Measurements from ENCODE around the gene NDUFB5. TPM values are rescaled to one million over a fixed set of nuclear protein-coding genes. Genes with fewer than 3 reads are reported as not detected.

The NDUFB5 gene
- total and polyA plus RNA-seq, 5 experiments from 2014 or later, result 55.6 to 94.5 (median 63.7) TPM

DNA sequence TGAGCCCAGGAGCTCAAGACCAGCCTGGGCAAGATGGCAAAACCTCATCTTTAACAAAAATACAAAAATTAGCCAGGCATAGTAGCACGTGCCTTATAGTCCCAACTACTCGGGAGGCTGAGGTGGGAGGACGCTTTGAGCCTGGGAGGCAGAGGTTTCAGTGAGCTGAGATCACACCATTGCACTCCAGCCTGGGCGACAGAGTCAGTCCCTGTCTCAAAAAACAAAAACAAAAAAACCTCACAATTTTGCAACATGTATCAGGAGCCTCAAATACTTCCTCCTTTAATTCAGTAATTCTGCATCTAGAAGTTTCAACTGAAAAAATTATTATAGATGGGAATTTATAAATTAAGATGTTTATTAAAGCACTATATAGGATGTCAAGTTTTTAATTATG lies 1.3 kb upstream of the NDUFB5 start:
- POLR2A ChIA-PET, result no interaction called here
- H3K4me3 Mint-ChIP-seq, result peak overlapping the region; percentile 95 to 100 (median 98)
- no peaks in the 10 kb centered on the region for H3K9me3 Mint-ChIP-seq
- H3K27ac Mint-ChIP-seq, result peak overlapping the region in 9 of 10 donors; percentile 61 to 100 (median 99)
- peaks cover 17 to 63% (median 36%) of the 10 kb centered on the region in 4 donors for H3K4me1 Mint-ChIP-seq
- DNase-seq, result no peak
- H3K27me3 Mint-ChIP-seq, result no peaks in the 10 kb centered on the region
- ATAC-seq, result no peak
- H3K36me3 Mint-ChIP-seq, result peaks cover 5 to 46% (median 7%) of the 10 kb centered on the region in 3 donors

DNA sequence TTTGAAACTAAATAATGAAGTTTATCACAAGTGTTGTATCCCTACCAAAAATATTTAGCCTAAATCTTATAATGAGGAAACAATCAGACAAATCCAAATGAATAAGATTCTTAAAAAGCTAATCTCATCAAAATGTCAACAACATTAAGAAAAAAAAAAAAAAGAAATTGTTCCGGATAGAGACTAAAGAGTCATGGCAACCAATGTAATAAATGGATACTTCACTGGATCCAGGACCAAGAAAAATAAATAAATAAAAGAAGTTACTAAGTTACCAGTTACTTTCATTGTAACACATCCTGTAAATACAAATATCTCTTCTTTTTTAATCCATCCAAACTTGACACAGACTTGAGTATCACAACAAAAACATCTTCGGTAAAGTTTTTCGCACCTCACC lies 763 bp upstream of the NDUFB5 start:
- no peak for DNase-seq
- Mint-ChIP-seq H3K4me3 (peak overlapping the region; percentile 95 to 100 (median 98)), H3K27me3 (no peaks in the 10 kb centered on the region), H3K4me1 (peaks cover 17 to 66% (median 38%) of the 10 kb centered on the region in 4 donors), H3K9me3 (no peaks in the 10 kb centered on the region), H3K36me3 (peaks cover 5 to 41% (median 7%) of the 10 kb centered on the region in 3 donors), H3K27ac (peak overlapping the region; percentile 97 to 100 (median 99))
- peak in 1 of 2 donors; percentile 3 for ATAC-seq
- POLR2A ChIA-PET, result interaction anchor here (1.6 kb wide), 1 partner anchor 41 kb away, joined by 9 read pairs; the partner anchor contains the start of gene ACTL6A

DNA sequence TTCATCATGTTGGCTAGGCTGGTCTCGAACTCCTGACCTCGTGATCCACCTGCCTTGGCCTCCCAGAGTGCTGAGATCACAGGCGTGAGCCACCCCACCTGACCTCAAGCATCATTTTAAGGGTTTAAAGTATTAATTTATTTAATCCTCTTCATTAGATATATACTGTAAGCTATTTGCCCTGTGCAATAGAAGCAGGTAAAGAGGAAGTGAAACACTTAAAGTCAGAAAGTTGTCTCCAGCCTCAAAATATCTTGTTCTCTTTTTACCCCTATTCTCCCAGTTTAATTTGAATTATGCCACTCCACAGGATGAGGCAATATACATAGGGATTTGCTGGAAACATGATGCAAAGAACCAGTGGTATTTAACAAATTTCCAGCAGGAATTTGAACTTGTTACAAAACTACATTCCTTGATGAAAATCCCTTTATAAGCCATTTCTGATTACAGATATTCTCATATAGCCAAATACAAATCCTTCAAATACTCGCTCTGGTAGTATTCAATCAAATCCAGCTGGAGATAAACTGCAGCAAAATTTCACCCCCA lies 2.0 kb downstream of the NDUFB5 start:
- no peaks in the 10 kb centered on the region for H3K9me3 Mint-ChIP-seq
- ATAC-seq (no peak), DNase-seq (no peak)
- H3K27ac Mint-ChIP-seq, result peak overlapping the region in 6 of 10 donors; percentile 6 to 68 (median 60)
- peaks cover 2 to 27% (median 5%) of the 10 kb centered on the region in 3 donors for H3K36me3 Mint-ChIP-seq
- peaks cover 25 to 67% (median 54%) of the 10 kb centered on the region in 4 donors for H3K4me1 Mint-ChIP-seq
- H3K4me3 Mint-ChIP-seq, result peak overlapping the region in 9 of 10 donors; percentile 4 to 65 (median 55)
- POLR2A ChIA-PET, result no interaction called here
- H3K27me3 Mint-ChIP-seq, result no peaks in the 10 kb centered on the region

DNA sequence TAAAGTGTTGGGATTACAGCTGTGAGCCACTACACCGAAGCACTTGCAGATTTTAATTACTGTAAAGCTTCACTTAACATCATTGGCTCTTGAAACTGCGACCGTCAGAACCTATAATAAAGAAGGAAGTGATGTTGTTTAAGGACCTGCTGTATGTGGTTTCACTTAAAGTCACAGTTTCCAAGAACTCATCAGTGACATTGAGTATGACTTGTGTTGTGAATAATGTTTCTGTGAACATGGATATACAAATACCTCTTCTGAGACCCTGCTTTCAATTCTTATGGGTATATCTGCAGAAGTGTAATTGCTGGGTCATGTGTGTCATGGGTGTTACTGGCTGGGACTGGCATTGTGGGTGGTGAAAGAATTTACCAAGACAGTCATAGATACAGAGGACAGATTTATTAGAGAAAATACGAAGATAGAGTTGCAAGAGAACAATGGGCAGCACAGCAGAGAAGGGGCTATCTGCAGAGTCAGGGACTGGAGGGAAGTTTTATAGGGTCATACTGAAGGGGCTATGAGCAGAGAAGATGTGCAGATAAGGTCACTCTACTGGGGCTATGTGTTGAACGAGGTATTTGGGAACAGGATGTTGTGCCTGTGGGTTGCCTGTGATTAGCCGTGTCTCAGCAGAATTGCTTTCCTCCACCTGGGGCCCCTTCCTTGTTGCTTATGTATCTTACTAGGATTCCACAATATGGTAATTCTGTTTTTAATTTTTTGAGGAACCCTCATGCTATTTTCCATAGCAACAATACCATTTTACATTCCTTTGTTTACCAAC lies 4.5 kb downstream of the NDUFB5 start:
- no peaks in the 10 kb centered on the region for H3K27me3 Mint-ChIP-seq
- ATAC-seq (no peak), DNase-seq (no peak)
- H3K9me3 Mint-ChIP-seq, result no peaks in the 10 kb centered on the region
- POLR2A ChIA-PET, result no interaction called here
- H3K4me1 Mint-ChIP-seq, result peaks cover 29 to 51% (median 50%) of the 10 kb centered on the region in 4 donors
- peaks cover 2 to 36% (median 5%) of the 10 kb centered on the region in 3 donors for H3K36me3 Mint-ChIP-seq
- H3K27ac Mint-ChIP-seq, result peak overlapping the region in 9 of 10 donors; percentile 1 to 74 (median 34)
- peak overlapping the region in 4 of 10 donors; percentile 2 to 45 (median 22) for H3K4me3 Mint-ChIP-seq

DNA sequence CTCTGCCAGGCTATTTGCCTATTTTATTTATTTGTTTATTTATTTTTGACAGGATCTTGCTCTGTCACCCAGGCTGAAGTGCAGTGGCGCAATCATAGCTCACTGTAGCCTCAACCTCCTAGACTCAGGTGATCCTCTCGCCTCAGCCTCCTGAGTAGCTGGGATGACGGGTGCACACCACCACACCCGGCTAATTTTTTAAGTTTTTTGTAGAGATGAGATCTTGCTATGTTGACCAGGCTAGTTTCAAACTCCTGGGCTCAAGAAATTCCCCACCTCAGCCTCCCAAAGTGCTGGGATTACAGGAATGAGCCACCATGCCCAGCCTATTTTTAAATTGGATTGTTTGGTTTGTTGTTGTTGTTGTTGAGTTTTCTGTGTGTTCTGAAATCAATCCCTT lies 5.5 kb downstream of the NDUFB5 start:
- peaks cover 24 to 43% (median 40%) of the 10 kb centered on the region in 4 donors for H3K4me1 Mint-ChIP-seq
- no peak overlapping the region for H3K4me3 Mint-ChIP-seq
- H3K27me3 Mint-ChIP-seq, result no peaks in the 10 kb centered on the region
- H3K9me3 Mint-ChIP-seq, result no peaks in the 10 kb centered on the region
- POLR2A ChIA-PET, result no interaction called here
- peaks cover 0 to 36% (median 2%) of the 10 kb centered on the region in 3 donors for H3K36me3 Mint-ChIP-seq
- ATAC-seq (no peak), DNase-seq (no peak)
- peak overlapping the region in 1 of 10 donors; percentile 18 for H3K27ac Mint-ChIP-seq

DNA sequence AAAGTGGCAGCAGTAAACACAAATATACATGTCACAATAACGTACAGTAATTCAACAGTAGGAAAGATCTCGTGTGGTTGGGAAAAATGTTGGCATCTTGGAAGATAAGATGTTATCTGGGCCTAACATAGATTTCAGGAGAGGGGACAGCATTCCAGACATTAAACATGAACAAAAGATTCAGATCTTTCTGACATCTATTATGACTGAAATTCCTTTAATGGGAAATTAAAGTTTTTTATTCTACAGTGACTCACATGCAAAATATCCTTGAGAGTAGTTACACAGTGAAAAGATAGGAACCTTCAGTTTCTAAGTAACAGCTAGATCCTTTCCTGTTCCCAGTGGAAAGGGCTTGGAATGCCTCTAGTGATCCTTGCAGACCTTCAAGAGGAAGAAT lies 9.2 kb downstream of the NDUFB5 start:
- peaks cover 14 to 21% (median 18%) of the 10 kb centered on the region in 4 donors for H3K4me1 Mint-ChIP-seq
- H3K4me3 Mint-ChIP-seq, result no peak overlapping the region
- H3K27ac Mint-ChIP-seq, result no peak overlapping the region
- DNase-seq (no peak), ATAC-seq (no peak)
- H3K9me3 Mint-ChIP-seq, result no peaks in the 10 kb centered on the region
- H3K27me3 Mint-ChIP-seq, result no peaks in the 10 kb centered on the region
- H3K36me3 Mint-ChIP-seq, result peaks cover 0 to 45% (median 6%) of the 10 kb centered on the region in 3 donors
- POLR2A ChIA-PET, result interaction anchor here (0.6 kb wide), 1 partner anchor 113 kb away, joined by 5 read pairs; no protein-coding TSS in a partner anchor

DNA sequence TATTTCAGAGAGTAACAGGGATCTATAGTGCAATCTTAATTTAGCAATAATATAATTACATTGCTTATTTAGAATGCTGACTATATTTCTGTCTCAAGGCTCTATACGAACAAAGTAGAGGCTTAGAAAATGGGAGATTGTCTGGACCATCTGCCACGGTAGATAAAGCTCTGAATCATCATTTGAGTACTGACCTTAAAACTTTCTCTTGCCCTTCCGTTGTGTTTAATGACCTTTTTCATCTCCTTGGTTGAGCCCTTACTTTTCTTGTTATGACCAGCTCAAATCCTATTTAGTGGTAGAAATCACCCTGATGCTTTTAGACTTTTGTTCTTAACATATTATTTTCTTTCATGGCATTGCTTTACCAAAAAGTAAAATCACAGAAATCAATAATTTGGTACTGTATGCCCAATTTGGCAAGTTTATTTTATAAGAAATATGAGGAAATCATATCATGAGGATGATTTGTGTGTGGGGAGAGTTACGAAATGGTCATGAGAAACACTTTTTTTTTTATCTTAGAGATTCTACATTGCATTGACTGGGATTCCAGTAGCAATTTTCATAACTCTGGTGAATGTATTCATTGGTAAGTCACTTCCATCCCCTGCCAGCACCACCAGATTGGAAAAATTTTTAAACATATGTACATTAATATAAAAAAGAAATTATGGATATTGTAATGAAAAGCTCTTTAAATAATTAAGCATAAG lies 11.0 kb downstream of the NDUFB5 start:
- H3K4me3 Mint-ChIP-seq, result no peak overlapping the region
- POLR2A ChIA-PET, result no interaction called here
- ATAC-seq (no peak), DNase-seq (no peak)
- peaks cover 0 to 52% (median 19%) of the 10 kb centered on the region in 3 donors for H3K36me3 Mint-ChIP-seq
- peak overlapping the region in 1 of 10 donors; percentile 48 for H3K27ac Mint-ChIP-seq
- H3K27me3 Mint-ChIP-seq, result no peaks in the 10 kb centered on the region
- peaks cover 0 to 2% (median 0%) of the 10 kb centered on the region in 9 donors for H3K9me3 Mint-ChIP-seq
- peaks cover 5 to 10% (median 8%) of the 10 kb centered on the region in 4 donors for H3K4me1 Mint-ChIP-seq

DNA sequence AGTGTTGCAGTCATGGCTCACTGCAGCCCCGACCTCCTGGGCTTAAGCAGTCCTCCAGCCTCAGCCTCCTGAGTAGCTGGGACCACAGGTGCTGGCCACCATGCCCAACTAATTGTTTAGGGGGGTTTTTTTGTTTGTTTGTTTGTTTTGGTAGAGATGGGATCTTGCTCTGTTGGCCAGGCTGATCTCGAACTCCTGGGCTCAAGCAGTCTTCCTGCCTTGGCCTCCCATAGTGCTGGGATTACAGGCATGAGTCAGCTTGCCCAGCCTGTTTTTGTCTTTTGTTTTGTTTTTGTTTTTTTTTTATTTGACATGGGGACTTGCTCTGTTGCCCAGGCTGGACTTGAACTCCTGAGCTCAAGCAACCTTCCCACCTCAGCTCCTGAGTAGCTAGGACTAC lies 17.4 kb downstream of the NDUFB5 start:
- peaks cover 0 to 2% (median 0%) of the 10 kb centered on the region in 9 donors for H3K9me3 Mint-ChIP-seq
- H3K36me3 Mint-ChIP-seq, result peaks cover 0 to 79% (median 45%) of the 10 kb centered on the region in 3 donors
- ATAC-seq (no peak), DNase-seq (no peak)
- H3K4me3 Mint-ChIP-seq, result no peak overlapping the region
- H3K4me1 Mint-ChIP-seq, result peaks cover 0 to 5% (median 0%) of the 10 kb centered on the region in 4 donors
- POLR2A ChIA-PET, result no interaction called here
- no peaks in the 10 kb centered on the region for H3K27me3 Mint-ChIP-seq
- H3K27ac Mint-ChIP-seq, result no peak overlapping the region

DNA sequence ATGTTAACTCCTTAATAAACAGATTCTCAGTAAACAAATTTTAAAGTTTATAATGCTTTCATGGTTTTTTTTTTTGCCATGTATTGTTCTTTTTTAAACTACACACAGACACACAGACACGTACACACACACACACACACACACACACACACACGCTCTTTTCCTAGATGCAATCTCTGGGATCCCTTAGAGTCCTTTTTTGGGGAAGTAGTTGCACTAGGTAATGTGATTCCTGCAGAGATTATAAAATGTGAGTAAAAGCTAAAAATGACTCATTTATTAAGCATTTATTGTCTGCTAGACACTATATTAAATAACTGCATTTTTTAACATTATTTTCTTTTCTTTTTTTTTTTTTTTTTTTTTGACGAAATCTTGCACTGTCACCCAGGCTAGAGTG lies 19.9 kb downstream of the NDUFB5 start:
- POLR2A ChIA-PET, result no interaction called here
- DNase-seq, result no peak
- Mint-ChIP-seq H3K4me3 (no peak overlapping the region), H3K4me1 (peaks cover 0 to 5% (median 0%) of the 10 kb centered on the region in 4 donors), H3K27ac (no peak overlapping the region), H3K9me3 (peaks cover 0 to 2% (median 0%) of the 10 kb centered on the region in 9 donors), H3K36me3 (peaks cover 0 to 64% (median 36%) of the 10 kb centered on the region in 3 donors), H3K27me3 (no peaks in the 10 kb centered on the region)
- no peak for ATAC-seq

DNA sequence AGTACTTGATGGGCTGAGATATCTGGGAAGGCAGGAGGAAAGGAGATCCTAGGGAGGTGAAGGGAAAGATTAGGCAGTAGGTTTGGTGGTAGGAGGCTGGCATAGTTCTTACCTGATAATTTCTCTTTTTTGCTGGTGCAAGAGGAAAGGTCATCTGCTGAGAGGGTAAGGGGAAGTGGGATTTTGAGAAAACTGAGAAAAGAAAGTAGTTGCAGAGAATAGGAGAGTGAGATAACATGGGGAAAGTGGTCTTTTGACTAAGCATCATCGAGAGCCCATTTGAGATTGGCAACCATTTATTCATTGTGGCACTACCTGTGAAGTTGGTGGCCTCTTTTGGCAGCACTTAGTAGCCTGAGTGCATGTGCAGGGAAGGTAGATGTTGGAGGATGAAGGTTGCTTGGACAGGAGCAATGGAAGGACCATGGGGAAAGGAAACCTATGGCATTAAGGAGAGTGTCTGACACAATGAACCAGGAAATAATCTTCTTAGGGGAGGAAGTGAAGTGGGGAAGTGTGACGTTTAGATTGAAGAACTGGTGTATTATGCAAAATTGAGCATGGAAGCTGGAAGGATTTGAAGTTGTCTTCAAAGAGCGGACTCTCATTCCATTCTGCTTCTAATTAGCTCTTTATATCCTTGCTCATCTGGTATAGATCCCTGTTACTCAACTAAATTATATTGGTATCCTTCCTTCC lies 26.3 kb downstream of the NDUFB5 start:
- POLR2A ChIA-PET, result no interaction called here
- H3K4me3 Mint-ChIP-seq, result no peak overlapping the region
- ATAC-seq (no peak), DNase-seq (no peak)
- H3K27ac Mint-ChIP-seq, result no peak overlapping the region
- H3K4me1 Mint-ChIP-seq, result peaks cover 0 to 2% (median 0%) of the 10 kb centered on the region in 4 donors
- H3K36me3 Mint-ChIP-seq, result peaks cover 0 to 5% (median 3%) of the 10 kb centered on the region in 3 donors
- no peaks in the 10 kb centered on the region for H3K27me3 Mint-ChIP-seq
- H3K9me3 Mint-ChIP-seq, result no peaks in the 10 kb centered on the region

DNA sequence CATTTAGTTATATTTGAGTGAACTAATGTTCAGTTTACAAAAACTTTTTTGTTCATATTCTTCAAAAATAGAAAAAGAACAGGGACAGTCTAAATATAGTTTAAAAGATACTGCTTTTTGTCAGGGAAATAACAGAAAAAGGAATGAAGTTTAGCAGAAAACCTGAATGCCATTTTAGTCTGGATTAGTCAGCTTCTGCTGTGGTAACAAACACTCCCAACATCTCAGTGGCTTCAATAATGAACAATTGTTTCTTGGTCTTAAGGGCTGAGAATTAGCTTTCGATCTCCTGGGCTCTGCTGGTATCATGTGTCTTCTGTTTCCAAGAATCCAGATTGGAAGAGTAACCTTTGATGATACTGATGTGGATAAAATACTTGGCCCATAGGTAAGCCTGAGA lies 35.9 kb downstream of the NDUFB5 start:
- POLR2A ChIA-PET, result no interaction called here
- no peaks in the 10 kb centered on the region for H3K27me3 Mint-ChIP-seq
- peaks cover 0 to 2% (median 0%) of the 10 kb centered on the region in 9 donors for H3K9me3 Mint-ChIP-seq
- no peaks in the 10 kb centered on the region for H3K36me3 Mint-ChIP-seq
- DNase-seq (no peak), ATAC-seq (no peak)
- no peaks in the 10 kb centered on the region for H3K4me1 Mint-ChIP-seq
- H3K27ac Mint-ChIP-seq, result no peak overlapping the region
- H3K4me3 Mint-ChIP-seq, result no peak overlapping the region

DNA sequence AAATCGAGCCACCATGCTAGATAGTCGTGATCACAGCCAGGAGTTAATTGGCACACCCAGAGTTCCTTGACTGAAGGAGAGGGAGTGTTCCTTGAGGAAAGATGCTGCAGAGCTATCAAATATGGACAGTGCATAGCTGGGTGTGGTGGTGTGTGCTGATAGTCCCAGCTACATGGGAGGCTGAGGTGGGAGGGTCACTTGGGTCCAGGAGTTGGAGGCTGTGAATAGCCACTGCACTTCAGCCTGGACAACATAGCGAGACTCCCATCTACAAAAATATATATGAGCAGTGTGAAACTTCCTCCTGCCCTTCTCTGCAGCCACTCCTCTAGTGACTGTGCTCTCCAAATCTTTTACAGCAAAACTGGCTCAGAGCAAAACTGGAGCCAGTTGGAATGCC lies 38.3 kb downstream of the NDUFB5 start:
- no peaks in the 10 kb centered on the region for H3K36me3 Mint-ChIP-seq
- no peaks in the 10 kb centered on the region for H3K4me1 Mint-ChIP-seq
- ATAC-seq, result no peak
- no peak overlapping the region for H3K27ac Mint-ChIP-seq
- POLR2A ChIA-PET, result no interaction called here
- H3K27me3 Mint-ChIP-seq, result no peaks in the 10 kb centered on the region
- DNase-seq, result no peak
- H3K9me3 Mint-ChIP-seq, result peaks cover 0 to 2% (median 0%) of the 10 kb centered on the region in 9 donors
- no peak overlapping the region for H3K4me3 Mint-ChIP-seq
